ENCODE results near the gene CCNG2.

The CCNG2 gene

DNA sequence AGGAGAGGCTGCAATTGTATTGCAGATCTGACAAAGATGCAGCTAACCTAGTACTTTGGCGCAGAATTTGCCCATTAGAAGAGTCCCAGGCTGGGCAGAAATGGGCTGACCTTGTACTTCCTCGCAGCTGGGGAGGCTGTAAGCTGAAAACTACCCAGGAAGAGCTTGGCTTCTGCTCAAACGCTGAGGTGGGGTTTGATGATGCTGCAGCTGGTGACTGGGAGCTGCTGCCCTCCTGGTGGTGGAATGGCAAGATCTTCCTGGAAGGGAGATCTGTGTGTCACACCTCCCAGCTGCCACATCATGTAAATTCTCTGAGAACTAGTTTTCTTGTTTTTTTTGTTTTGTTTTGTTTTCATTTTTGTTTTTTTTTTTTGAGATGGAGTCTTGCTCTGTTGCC is 17.4 kb downstream of the CCNG2 start:
- Mint-ChIP-seq H3K9me3 (no peaks in the 10 kb centered on the region), H3K27me3 (peaks cover 13 to 36% of the 10 kb centered on the region in 2 donors), H3K4me3 (no peak overlapping the region), H3K36me3 (ENCODE audit: insufficient read depth) (no peaks in the 10 kb centered on the region), H3K4me1 (ENCODE audit: low read depth in 2 of 2) (no peaks in the 10 kb centered on the region), H3K27ac (no peak overlapping the region)
- ATAC-seq (replicated peaks) (no peak), DNase-seq (no peak)

DNA sequence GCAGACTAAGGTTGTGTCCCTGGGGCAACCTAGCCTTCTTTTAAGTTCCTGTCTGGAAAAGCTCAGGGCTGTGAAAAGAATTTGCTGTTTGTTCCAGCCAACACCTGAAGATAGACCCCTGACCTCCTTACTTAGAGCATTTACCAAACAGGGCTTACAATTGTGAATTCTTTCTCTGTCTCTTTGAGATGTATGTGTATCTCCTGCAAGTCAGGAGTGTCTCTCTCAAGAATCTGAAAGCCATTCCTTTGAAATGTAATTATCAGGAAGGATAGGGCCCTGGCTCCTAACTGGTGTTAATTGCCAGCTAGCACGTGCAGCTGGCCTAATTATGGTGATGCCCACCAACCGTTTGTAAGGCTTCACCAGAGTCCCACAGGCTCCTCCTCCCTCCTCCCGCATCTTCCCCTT is 18.2 kb downstream of the CCNG2 start:
- H3K4me3 Mint-ChIP-seq = no peak overlapping the region
- H3K27me3 Mint-ChIP-seq = peaks cover 13 to 36% of the 10 kb centered on the region in 2 donors
- DNase-seq (no peak), ATAC-seq (replicated peaks) (no peak)
- H3K36me3 Mint-ChIP-seq (ENCODE audit: insufficient read depth) = no peaks in the 10 kb centered on the region
- no peak overlapping the region for H3K27ac Mint-ChIP-seq
- H3K4me1 Mint-ChIP-seq (ENCODE audit: low read depth in 2 of 2) = no peaks in the 10 kb centered on the region
- H3K9me3 Mint-ChIP-seq = no peaks in the 10 kb centered on the region

DNA sequence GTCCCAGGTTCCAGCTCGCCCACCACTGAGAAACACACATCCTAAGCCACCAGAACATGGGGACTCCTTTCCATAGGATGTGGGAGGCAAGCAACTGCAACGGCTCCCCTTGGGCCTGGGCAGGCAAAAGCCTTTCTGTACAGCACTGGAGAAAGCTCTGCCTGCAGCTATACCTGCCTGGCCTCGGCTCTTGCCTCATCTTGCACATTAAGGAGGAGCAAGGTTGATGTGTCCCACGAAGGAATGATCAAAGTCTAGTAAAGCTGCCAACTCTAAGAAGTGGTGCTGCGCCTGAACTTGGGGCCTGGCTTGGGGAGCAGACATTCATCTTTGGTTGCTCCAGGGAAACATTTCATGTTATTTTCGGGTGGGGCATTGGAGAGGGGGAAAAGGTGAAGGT is 19.6 kb downstream of the CCNG2 start:
- no peak overlapping the region for H3K4me3 Mint-ChIP-seq
- no peaks in the 10 kb centered on the region for H3K36me3 Mint-ChIP-seq (ENCODE audit: insufficient read depth)
- peaks cover 13 to 36% of the 10 kb centered on the region in 2 donors for H3K27me3 Mint-ChIP-seq
- no peaks in the 10 kb centered on the region for H3K4me1 Mint-ChIP-seq (ENCODE audit: low read depth in 2 of 2)
- ATAC-seq (replicated peaks) (no peak), DNase-seq (no peak)
- H3K27ac Mint-ChIP-seq = no peak overlapping the region
- no peaks in the 10 kb centered on the region for H3K9me3 Mint-ChIP-seq

DNA sequence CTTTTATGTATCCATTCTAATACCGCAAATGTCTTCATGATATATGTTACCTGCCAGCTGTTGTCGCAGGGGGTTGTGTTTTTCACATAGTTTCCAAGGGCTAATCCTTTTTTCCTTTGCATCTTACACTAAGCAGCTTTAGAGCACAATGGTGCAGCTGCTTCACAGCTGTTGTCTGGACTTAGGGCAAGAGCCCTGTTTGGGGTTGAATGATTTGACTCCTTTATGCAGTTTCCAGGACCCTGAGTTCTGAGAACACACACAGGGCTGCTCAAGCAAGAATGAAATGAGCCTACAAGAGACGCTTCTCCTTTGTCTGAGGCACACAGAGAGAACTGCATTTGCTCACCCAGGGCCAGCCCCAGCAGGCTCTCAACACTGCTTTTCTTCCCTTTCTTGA is 20.2 kb downstream of the CCNG2 start:
- DNase-seq = no peak
- H3K36me3 Mint-ChIP-seq (ENCODE audit: insufficient read depth) = no peaks in the 10 kb centered on the region
- H3K27me3 Mint-ChIP-seq = peaks cover 13 to 36% of the 10 kb centered on the region in 2 donors
- no peak overlapping the region for H3K4me3 Mint-ChIP-seq
- no peaks in the 10 kb centered on the region for H3K4me1 Mint-ChIP-seq (ENCODE audit: low read depth in 2 of 2)
- no peak overlapping the region for H3K27ac Mint-ChIP-seq
- H3K9me3 Mint-ChIP-seq = no peaks in the 10 kb centered on the region
- ATAC-seq (replicated peaks) = no peak

DNA sequence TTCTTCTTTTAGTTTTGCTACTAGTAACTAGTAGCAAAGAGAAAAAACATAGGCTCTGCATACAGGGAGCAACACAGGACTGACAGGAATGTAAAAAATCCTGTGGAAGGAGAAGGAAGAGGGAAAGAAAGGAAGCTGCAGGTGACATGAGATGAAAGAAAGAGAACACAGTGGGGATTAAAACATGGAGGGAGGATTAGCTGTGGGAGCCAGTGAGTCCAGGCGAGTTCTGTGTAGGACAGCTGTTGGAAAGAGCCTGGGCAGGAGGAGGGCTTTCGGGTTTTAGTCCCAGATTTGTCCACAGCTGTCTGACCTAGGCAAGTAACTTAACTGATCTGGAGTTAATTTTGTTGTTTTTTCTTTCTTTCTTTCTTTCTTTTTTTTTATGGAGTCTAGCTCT is 21.6 kb downstream of the CCNG2 start:
- H3K36me3 Mint-ChIP-seq (ENCODE audit: insufficient read depth) = no peaks in the 10 kb centered on the region
- H3K4me1 Mint-ChIP-seq (ENCODE audit: low read depth in 2 of 2) = no peaks in the 10 kb centered on the region
- DNase-seq = no peak
- H3K27ac Mint-ChIP-seq = no peak overlapping the region
- no peak for ATAC-seq (replicated peaks)
- no peaks in the 10 kb centered on the region for H3K9me3 Mint-ChIP-seq
- no peak overlapping the region for H3K4me3 Mint-ChIP-seq
- peaks cover 13 to 36% of the 10 kb centered on the region in 2 donors for H3K27me3 Mint-ChIP-seq

DNA sequence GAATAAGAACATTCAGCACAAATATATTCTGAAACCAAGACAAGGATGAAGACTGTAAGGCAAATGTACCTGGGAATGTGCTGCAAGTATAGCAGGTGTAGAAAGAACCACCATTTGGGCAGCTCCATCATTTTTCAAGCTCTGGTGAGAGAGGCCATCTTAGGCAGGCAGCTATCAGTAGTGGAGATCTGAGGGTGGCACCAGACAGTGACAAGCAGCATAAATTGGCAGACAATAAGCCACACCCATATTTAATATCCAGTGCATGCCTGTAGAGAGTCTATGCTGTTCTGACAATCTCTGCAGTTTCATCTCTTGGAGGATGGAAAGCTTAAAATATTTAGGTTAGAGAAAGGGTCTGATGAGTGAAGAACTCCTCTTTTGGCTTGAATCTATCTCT is 22.5 kb downstream of the CCNG2 start:
- Mint-ChIP-seq H3K9me3 (no peaks in the 10 kb centered on the region), H3K27ac (no peak overlapping the region), H3K27me3 (peaks cover 13 to 45% of the 10 kb centered on the region in 2 donors), H3K36me3 (ENCODE audit: insufficient read depth) (no peaks in the 10 kb centered on the region), H3K4me1 (ENCODE audit: low read depth in 2 of 2) (no peaks in the 10 kb centered on the region), H3K4me3 (no peak overlapping the region)
- DNase-seq = no peak
- ATAC-seq (replicated peaks) = no peak

DNA sequence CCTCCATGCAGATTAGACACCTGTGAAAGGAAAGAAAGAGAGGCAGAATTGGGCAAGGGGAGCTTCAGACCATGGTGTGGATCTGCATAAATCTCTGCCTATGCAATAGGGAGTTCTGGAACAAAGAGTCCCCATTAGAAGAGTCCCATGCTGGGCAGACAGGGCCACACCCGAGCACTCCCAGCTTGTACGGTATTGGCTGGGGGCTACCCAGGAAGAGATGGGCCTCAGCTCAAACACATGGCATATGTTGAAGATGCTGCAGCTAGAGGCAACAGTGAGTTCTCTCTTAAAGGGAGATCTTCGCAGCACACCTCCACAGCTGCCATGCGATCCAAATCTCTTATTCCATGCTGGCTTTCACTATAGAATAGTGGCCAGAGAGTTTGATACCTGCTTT is 24.7 kb downstream of the CCNG2 start:
- no peak overlapping the region for H3K27ac Mint-ChIP-seq
- H3K4me1 Mint-ChIP-seq (ENCODE audit: low read depth in 2 of 2) = no peaks in the 10 kb centered on the region
- no peak for DNase-seq
- H3K27me3 Mint-ChIP-seq = peaks cover 6 to 28% of the 10 kb centered on the region in 2 donors
- no peak for ATAC-seq (replicated peaks)
- no peak overlapping the region for H3K4me3 Mint-ChIP-seq
- H3K9me3 Mint-ChIP-seq = no peaks in the 10 kb centered on the region
- no peaks in the 10 kb centered on the region for H3K36me3 Mint-ChIP-seq (ENCODE audit: insufficient read depth)

DNA sequence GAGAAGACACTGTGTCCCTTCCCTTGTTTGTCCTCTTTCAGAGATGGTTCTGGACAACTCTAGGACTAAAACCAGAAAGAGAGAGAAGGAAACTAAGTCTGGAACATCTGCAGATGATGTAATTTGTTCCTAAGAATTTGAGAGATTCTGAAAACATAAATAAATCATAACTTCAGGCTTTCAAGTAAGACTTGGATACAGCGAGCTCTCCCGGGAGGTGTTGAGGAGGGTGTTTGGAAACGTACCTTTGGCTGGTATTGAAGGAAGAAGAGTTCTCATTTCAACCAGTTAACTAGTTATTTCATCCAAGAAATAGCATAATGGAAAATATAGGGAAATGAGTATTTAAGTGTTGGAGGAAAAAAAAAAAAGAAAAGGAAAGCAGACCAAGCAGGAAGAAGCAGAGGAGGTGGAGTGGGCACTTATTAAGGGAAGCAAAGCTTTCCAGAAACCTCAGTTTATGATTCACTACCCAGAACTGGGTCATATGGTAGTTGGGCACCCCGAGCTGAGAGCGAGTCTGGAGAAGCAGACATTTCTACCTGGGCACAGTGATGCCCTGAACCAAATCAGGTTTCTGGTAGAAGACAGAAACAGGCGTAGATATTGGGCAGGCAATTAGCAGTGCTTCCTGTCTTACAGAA is 26.9 kb downstream of the CCNG2 start:
- H3K4me3 Mint-ChIP-seq = no peak overlapping the region
- H3K27me3 Mint-ChIP-seq = peaks cover 5 to 32% of the 10 kb centered on the region in 2 donors
- ATAC-seq (replicated peaks) (no peak), DNase-seq (no peak)
- no peaks in the 10 kb centered on the region for H3K4me1 Mint-ChIP-seq (ENCODE audit: low read depth in 2 of 2)
- no peaks in the 10 kb centered on the region for H3K9me3 Mint-ChIP-seq
- H3K36me3 Mint-ChIP-seq (ENCODE audit: insufficient read depth) = no peaks in the 10 kb centered on the region
- no peak overlapping the region for H3K27ac Mint-ChIP-seq

DNA sequence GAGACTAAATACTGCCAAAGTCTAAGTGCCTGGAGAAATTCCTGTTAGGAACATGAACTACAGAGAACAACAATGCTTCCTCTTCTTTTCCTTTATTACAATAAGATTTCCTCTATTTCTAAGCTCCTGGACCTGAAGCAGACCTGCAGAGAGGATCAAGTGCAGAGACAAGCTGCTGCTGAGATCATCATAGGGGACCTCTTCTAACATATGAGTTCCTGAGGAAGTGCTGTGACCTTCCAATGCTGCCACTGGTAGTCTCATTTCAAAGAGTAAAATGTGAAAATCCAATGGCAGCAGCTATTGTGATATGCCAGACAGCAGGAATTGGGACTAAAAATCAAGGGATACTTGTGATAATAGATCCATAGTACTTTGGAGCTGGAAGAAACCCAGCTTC is 28.0 kb downstream of the CCNG2 start:
- DNase-seq = no peak
- Mint-ChIP-seq H3K36me3 (ENCODE audit: insufficient read depth) (no peaks in the 10 kb centered on the region), H3K27ac (no peak overlapping the region), H3K4me1 (ENCODE audit: low read depth in 2 of 2) (no peaks in the 10 kb centered on the region), H3K4me3 (no peak overlapping the region), H3K27me3 (peaks cover 5 to 29% of the 10 kb centered on the region in 2 donors), H3K9me3 (no peaks in the 10 kb centered on the region)
- ATAC-seq (replicated peaks) = no peak

DNA sequence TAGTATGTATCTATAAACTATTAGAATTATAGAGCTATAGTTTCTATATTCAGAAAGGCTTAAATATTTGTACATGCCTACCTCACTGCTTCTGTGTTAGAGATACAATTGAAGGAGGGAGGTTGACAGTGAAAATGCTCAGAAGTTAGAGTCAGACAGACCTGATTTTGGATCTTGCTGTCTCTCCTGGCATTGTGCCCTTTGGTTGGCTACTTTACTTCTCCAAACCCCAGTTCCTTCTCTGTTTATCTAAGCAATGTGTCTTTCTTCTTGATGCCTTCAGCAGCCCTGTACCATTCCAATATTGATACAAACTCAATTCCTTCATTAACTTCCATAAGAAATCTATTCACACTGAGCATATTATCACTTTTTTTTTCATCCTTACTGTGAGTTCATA is 28.7 kb downstream of the CCNG2 start:
- Mint-ChIP-seq H3K36me3 (ENCODE audit: insufficient read depth) (no peaks in the 10 kb centered on the region), H3K27ac (no peak overlapping the region), H3K27me3 (peaks cover 5 to 29% of the 10 kb centered on the region in 2 donors), H3K4me1 (ENCODE audit: low read depth in 2 of 2) (no peaks in the 10 kb centered on the region), H3K9me3 (no peaks in the 10 kb centered on the region), H3K4me3 (no peak overlapping the region)
- DNase-seq = no peak
- no peak for ATAC-seq (replicated peaks)

DNA sequence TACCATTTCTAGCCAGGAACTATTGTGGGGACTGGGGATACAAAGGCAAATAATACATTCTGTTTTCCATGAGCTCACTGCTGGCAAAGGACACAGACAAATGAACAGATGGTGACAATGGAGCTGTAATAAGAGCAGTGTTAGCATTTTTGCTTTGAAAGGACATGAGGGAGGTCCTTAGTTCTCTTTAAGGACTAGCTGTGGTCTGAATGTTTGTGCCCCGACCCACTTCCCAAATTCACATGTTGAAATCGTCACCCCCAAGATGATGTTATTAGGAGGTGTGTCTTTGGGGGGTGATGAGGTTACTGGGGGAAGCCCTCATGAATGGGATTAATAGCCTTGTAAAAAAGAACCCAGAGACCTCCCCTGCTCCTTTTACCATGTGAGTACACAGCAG is 30.3 kb downstream of the CCNG2 start:
- Mint-ChIP-seq H3K4me1 (ENCODE audit: low read depth in 2 of 2) (no peaks in the 10 kb centered on the region), H3K36me3 (ENCODE audit: insufficient read depth) (no peaks in the 10 kb centered on the region), H3K4me3 (no peak overlapping the region), H3K27me3 (peaks cover 5 to 29% of the 10 kb centered on the region in 2 donors), H3K9me3 (no peaks in the 10 kb centered on the region), H3K27ac (no peak overlapping the region)
- DNase-seq (no peak), ATAC-seq (replicated peaks) (no peak)

DNA sequence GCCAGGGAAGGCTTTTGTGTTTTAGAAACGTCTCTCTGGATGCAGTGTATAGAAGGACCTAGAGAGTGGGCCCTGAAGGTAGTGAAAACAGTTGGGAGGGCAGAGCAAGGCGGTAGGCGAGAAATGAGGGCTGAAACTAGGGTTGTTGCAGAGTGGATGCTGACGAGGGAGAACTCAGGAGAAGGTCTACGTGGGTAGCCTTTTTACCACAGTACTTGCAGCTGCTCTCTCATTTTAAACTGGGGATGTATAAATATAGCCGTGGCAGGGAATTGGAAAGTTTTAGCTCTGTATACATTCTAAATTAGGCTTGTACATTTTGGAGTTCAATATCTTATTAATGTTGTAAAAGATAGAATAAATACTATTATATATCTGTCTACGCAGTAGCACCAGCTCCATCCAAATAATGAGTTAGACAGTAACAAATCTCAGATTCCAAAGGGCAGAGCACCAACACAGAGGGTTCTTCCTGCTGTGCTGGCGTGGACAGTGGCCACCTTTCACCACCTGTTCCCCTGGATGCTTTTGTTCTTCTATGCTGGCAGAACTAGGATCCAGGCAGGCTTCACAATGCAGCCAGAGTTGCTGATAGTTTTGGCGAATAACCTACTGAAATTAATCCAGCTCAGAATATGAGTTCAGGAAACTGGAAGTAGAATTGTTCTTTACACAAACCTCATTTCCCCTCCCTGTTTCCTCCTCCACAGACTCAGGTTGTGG is 31.7 kb downstream of the CCNG2 start:
- Mint-ChIP-seq H3K27ac (no peak overlapping the region), H3K9me3 (no peaks in the 10 kb centered on the region), H3K36me3 (ENCODE audit: insufficient read depth) (no peaks in the 10 kb centered on the region), H3K4me3 (no peak overlapping the region), H3K4me1 (ENCODE audit: low read depth in 2 of 2) (peaks cover 5 to 6% of the 10 kb centered on the region in 2 donors), H3K27me3 (peaks cover 5 to 28% of the 10 kb centered on the region in 2 donors)
- DNase-seq (no peak), ATAC-seq (replicated peaks) (no peak)

DNA sequence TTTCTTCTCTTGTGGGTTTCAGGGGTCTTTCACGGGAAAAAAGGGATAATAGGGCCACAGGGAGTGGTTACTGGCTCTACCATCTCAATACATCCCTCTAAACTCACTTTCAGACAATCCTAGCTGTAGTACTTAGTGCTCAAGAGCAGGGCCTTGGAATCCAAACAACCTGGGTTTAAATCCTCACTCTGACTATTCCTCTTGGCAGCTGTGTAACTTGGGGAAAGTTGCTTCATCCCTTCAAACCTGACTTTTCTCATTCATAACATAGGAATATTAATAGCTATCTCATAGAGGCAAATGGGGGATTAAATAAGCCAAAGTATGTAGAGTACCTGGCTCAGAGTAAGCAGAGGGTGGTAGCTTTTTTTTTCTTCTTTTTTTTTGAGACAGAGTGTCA is 32.4 kb downstream of the CCNG2 start:
- Mint-ChIP-seq H3K27ac (no peak overlapping the region), H3K36me3 (ENCODE audit: insufficient read depth) (no peaks in the 10 kb centered on the region), H3K4me3 (no peak overlapping the region), H3K27me3 (peaks cover 7 to 20% of the 10 kb centered on the region in 2 donors), H3K9me3 (no peaks in the 10 kb centered on the region), H3K4me1 (ENCODE audit: low read depth in 2 of 2) (peaks cover 6 to 13% of the 10 kb centered on the region in 2 donors)
- no peak for ATAC-seq (replicated peaks)
- DNase-seq = no peak

DNA sequence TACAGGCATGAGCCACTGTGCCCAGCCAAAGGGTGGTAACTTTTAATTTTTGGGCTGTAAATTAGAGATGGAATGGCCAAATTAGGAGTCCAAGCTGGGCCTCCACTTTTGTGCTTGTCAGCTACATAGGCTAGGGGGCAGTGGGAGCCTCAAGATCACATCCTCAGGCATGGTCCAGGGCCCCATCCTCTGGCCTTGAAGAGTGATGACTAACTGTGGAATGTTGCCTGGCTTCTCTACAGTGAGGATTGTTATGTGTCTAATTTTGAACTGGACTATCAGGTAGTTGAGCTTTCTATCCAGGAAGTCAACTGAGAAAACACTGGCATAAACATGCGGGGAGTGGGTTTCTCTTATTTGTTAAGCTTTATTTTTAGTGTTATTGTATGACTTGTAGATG is 33.0 kb downstream of the CCNG2 start:
- H3K27ac Mint-ChIP-seq = no peak overlapping the region
- DNase-seq (no peak), ATAC-seq (replicated peaks) (no peak)
- peaks cover 6 to 14% of the 10 kb centered on the region in 2 donors for H3K4me1 Mint-ChIP-seq (ENCODE audit: low read depth in 2 of 2)
- no peak overlapping the region for H3K4me3 Mint-ChIP-seq
- no peaks in the 10 kb centered on the region for H3K9me3 Mint-ChIP-seq
- peaks cover 10 to 20% of the 10 kb centered on the region in 2 donors for H3K27me3 Mint-ChIP-seq
- H3K36me3 Mint-ChIP-seq (ENCODE audit: insufficient read depth) = no peaks in the 10 kb centered on the region

All from effector memory CD8-positive, alpha-beta T cell (primary cell).